ENCODE results near the gene AFAP1L1. TPM values are rescaled to one million over a fixed set of nuclear protein-coding genes. Genes with fewer than 3 reads are reported as not detected.
"Not testable (repeated sequence)": the region's sequence is repeated elsewhere in the genome, so short reads cannot be mapped to it uniquely, and the experiment has no call there.

The AFAP1L1 gene
- total RNA-seq, 2 donors from 2014 or later = 0.16 TPM; not detected in 1

GRCh38 chr5:149271195-149271715, 404 bp upstream of the AFAP1L1 start:
- peaks cover 37% of the 10 kb centered on the region for H3K27me3 Mint-ChIP-seq
- H3K27ac Mint-ChIP-seq = no peak overlapping the region
- no peaks in the 10 kb centered on the region for H3K4me1 Mint-ChIP-seq
- H3K9me3 Mint-ChIP-seq = no peaks in the 10 kb centered on the region
- H3K4me3 Mint-ChIP-seq = peak overlapping the region; percentile 73
- no peaks in the 10 kb centered on the region for H3K36me3 Mint-ChIP-seq (ENCODE audit: low read depth)
- peak; percentile 8 for ATAC-seq (replicated peaks)

GRCh38 chr5:149272781-149273180, 1.1 kb downstream of the AFAP1L1 start:
- not testable (repeated sequence) for H3K36me3 Mint-ChIP-seq (ENCODE audit: low read depth); ATAC-seq (replicated peaks); H3K9me3 Mint-ChIP-seq; H3K4me3 Mint-ChIP-seq; H3K27ac Mint-ChIP-seq; H3K4me1 Mint-ChIP-seq
- H3K27me3 Mint-ChIP-seq = peaks cover 43% of the 10 kb centered on the region

- H3K27ac Mint-ChIP-seq = no peak overlapping the region
- no peaks in the 10 kb centered on the region for H3K36me3 Mint-ChIP-seq (ENCODE audit: low read depth)
- peaks cover 48% of the 10 kb centered on the region for H3K27me3 Mint-ChIP-seq
- ATAC-seq (replicated peaks) = no peak
- H3K9me3 Mint-ChIP-seq = no peaks in the 10 kb centered on the region
- H3K4me3 Mint-ChIP-seq = no peak overlapping the region
- H3K4me1 Mint-ChIP-seq = no peaks in the 10 kb centered on the region
Measured at GRCh38 chr5:149273237-149273636, 1.6 kb downstream of the AFAP1L1 start.

- no peak overlapping the region for H3K4me3 Mint-ChIP-seq
Measured at GRCh38 chr5:149273950-149274349, 2.3 kb downstream of the AFAP1L1 start.

GRCh38 chr5:149274939-149275338, 3.3 kb downstream of the AFAP1L1 start:
- no peaks in the 10 kb centered on the region for H3K36me3 Mint-ChIP-seq (ENCODE audit: low read depth)
- H3K27me3 Mint-ChIP-seq = peaks cover 58% of the 10 kb centered on the region
- no peak overlapping the region for H3K27ac Mint-ChIP-seq
- no peak for ATAC-seq (replicated peaks)
- no peaks in the 10 kb centered on the region for H3K4me1 Mint-ChIP-seq
- H3K9me3 Mint-ChIP-seq = no peaks in the 10 kb centered on the region
- no peak overlapping the region for H3K4me3 Mint-ChIP-seq

More at GRCh38 chr5:149273950-149274349, 2.3 kb downstream of the AFAP1L1 start:
- Mint-ChIP-seq H3K36me3 (ENCODE audit: low read depth) (no peaks in the 10 kb centered on the region), H3K27me3 (peaks cover 55% of the 10 kb centered on the region), H3K27ac (no peak overlapping the region), H3K4me1 (no peaks in the 10 kb centered on the region), H3K9me3 (no peaks in the 10 kb centered on the region)
- ATAC-seq (replicated peaks) = no peak

- H3K27me3 Mint-ChIP-seq = peaks cover 49% of the 10 kb centered on the region
- ATAC-seq (replicated peaks) = no peak
- H3K36me3 Mint-ChIP-seq (ENCODE audit: low read depth) = no peaks in the 10 kb centered on the region
- H3K27ac Mint-ChIP-seq = no peak overlapping the region
- H3K4me3 Mint-ChIP-seq = no peak overlapping the region
- no peaks in the 10 kb centered on the region for H3K4me1 Mint-ChIP-seq
- no peaks in the 10 kb centered on the region for H3K9me3 Mint-ChIP-seq
Measured at GRCh38 chr5:149277801-149278200, 6.1 kb downstream of the AFAP1L1 start.

- Mint-ChIP-seq H3K27me3 (peaks cover 41% of the 10 kb centered on the region), H3K4me1 (no peaks in the 10 kb centered on the region), H3K27ac (no peak overlapping the region), H3K4me3 (no peak overlapping the region), H3K9me3 (no peaks in the 10 kb centered on the region), H3K36me3 (ENCODE audit: low read depth) (no peaks in the 10 kb centered on the region)
- ATAC-seq (replicated peaks) = no peak
Measured at GRCh38 chr5:149278451-149279210, 7.0 kb downstream of the AFAP1L1 start.

GRCh38 chr5:149279661-149280060, 8.0 kb downstream of the AFAP1L1 start:
- ATAC-seq (replicated peaks) = no peak
- no peak overlapping the region for H3K4me3 Mint-ChIP-seq

GRCh38 chr5:149280124-149280523, 8.5 kb downstream of the AFAP1L1 start:
- H3K4me1 Mint-ChIP-seq = no peaks in the 10 kb centered on the region
- H3K9me3 Mint-ChIP-seq = no peaks in the 10 kb centered on the region
- no peaks in the 10 kb centered on the region for H3K36me3 Mint-ChIP-seq (ENCODE audit: low read depth)
- no peak for ATAC-seq (replicated peaks)
- no peak overlapping the region for H3K4me3 Mint-ChIP-seq
- peaks cover 36% of the 10 kb centered on the region for H3K27me3 Mint-ChIP-seq
- no peak overlapping the region for H3K27ac Mint-ChIP-seq

More at GRCh38 chr5:149279661-149280060, 8.0 kb downstream of the AFAP1L1 start:
- H3K36me3 Mint-ChIP-seq (ENCODE audit: low read depth) = no peaks in the 10 kb centered on the region
- no peaks in the 10 kb centered on the region for H3K4me1 Mint-ChIP-seq
- no peak overlapping the region for H3K27ac Mint-ChIP-seq
- no peaks in the 10 kb centered on the region for H3K9me3 Mint-ChIP-seq
- peaks cover 36% of the 10 kb centered on the region for H3K27me3 Mint-ChIP-seq

- no peaks in the 10 kb centered on the region for H3K9me3 Mint-ChIP-seq
- no peak overlapping the region for H3K27ac Mint-ChIP-seq
- H3K27me3 Mint-ChIP-seq = peaks cover 34% of the 10 kb centered on the region
- H3K4me1 Mint-ChIP-seq = no peaks in the 10 kb centered on the region
- no peak overlapping the region for H3K4me3 Mint-ChIP-seq
- ATAC-seq (replicated peaks) = no peak
- no peaks in the 10 kb centered on the region for H3K36me3 Mint-ChIP-seq (ENCODE audit: low read depth)
Measured at GRCh38 chr5:149280802-149281201, 9.1 kb downstream of the AFAP1L1 start.

- peaks cover 26% of the 10 kb centered on the region for H3K27me3 Mint-ChIP-seq
- no peaks in the 10 kb centered on the region for H3K4me1 Mint-ChIP-seq
- H3K9me3 Mint-ChIP-seq = no peaks in the 10 kb centered on the region
- H3K36me3 Mint-ChIP-seq (ENCODE audit: low read depth) = no peaks in the 10 kb centered on the region
- H3K27ac Mint-ChIP-seq = no peak overlapping the region
- H3K4me3 Mint-ChIP-seq = no peak overlapping the region
- no peak for ATAC-seq (replicated peaks)
Measured at GRCh38 chr5:149282027-149282965, 10.6 kb downstream of the AFAP1L1 start.

- Mint-ChIP-seq H3K27ac (no peak overlapping the region), H3K36me3 (ENCODE audit: low read depth) (no peaks in the 10 kb centered on the region), H3K27me3 (peaks cover 22% of the 10 kb centered on the region)
Measured at GRCh38 chr5:149282966-149283332, 11.3 kb downstream of the AFAP1L1 start.

GRCh38 chr5:149283626-149284480, 12.2 kb downstream of the AFAP1L1 start:
- H3K27ac Mint-ChIP-seq = no peak overlapping the region
- ATAC-seq (replicated peaks) = no peak
- peaks cover 13% of the 10 kb centered on the region for H3K27me3 Mint-ChIP-seq
- H3K9me3 Mint-ChIP-seq = no peaks in the 10 kb centered on the region
- H3K4me1 Mint-ChIP-seq = no peaks in the 10 kb centered on the region
- H3K36me3 Mint-ChIP-seq (ENCODE audit: low read depth) = no peaks in the 10 kb centered on the region
- no peak overlapping the region for H3K4me3 Mint-ChIP-seq

More at GRCh38 chr5:149282966-149283332, 11.3 kb downstream of the AFAP1L1 start:
- H3K9me3 Mint-ChIP-seq = no peaks in the 10 kb centered on the region
- ATAC-seq (replicated peaks) = no peak
- no peak overlapping the region for H3K4me3 Mint-ChIP-seq
- H3K4me1 Mint-ChIP-seq = no peaks in the 10 kb centered on the region

- Mint-ChIP-seq H3K36me3 (ENCODE audit: low read depth) (no peaks in the 10 kb centered on the region), H3K4me3 (no peak overlapping the region), H3K27me3 (peaks cover 13% of the 10 kb centered on the region), H3K27ac (no peak overlapping the region), H3K4me1 (no peaks in the 10 kb centered on the region), H3K9me3 (no peaks in the 10 kb centered on the region)
- ATAC-seq (replicated peaks) = no peak
Measured at GRCh38 chr5:149284501-149284900, 12.8 kb downstream of the AFAP1L1 start.

Measured in activated T-helper 17 cell treated with anti-CD3 and anti-CD28 coated beads, Interleukin-2, amount 50 U/mL, for 72 hours (primary cell).